Upper lobe of left lung (tissue), 4 donors: ENCODE data around the gene HYAL1.

Experiments used
- POLR2A ChIP-seq, 4 donors: fragments of 450-650 bp; IDR thresholded peaks; one replicate each; pipeline ENCODE4 v1.5.1; 2016 to 2017; ENCODE audit warnings: antibody characterized with exemption in 4 of 4, mild to moderate bottlenecking in 2 of 4
- TF ChIP-seq, protein P1 (sequence below), 6 experiments: fragments of 450-650 bp in 4 of 6; fragments of 200-600 bp in 2 of 6; sonication (generic) in 2 of 6; IDR thresholded peaks; one replicate each; pipeline ENCODE4 v1.5.1; 2016 to 2019; ENCODE audit warnings: antibody characterized with exemption in 6 of 6

DNA sequence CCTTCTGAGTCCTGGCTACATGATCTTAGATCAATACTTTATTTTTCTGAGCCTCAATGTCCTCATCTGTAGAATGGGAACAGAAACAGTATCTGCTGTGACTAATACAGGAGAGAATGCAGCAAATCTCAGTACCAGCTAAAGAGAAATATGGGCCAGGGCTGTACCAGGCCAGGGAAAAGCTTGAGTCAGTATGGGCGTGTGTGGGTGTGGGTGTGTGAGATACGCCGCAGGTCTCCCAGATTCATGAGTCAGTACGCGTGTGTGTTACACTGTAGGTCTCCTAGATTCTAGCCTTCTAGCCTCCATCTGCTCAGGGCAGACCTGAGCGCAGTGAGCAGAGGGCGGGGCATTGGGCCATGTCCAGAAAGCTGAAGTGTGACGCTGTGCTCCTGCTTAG lies 52.2 kb downstream of the HYAL1 start:
- TF ChIP-seq POLR2A (IDR thresholded peaks at IDR 0.05), result no peak
- TF ChIP-seq, protein P1, sequence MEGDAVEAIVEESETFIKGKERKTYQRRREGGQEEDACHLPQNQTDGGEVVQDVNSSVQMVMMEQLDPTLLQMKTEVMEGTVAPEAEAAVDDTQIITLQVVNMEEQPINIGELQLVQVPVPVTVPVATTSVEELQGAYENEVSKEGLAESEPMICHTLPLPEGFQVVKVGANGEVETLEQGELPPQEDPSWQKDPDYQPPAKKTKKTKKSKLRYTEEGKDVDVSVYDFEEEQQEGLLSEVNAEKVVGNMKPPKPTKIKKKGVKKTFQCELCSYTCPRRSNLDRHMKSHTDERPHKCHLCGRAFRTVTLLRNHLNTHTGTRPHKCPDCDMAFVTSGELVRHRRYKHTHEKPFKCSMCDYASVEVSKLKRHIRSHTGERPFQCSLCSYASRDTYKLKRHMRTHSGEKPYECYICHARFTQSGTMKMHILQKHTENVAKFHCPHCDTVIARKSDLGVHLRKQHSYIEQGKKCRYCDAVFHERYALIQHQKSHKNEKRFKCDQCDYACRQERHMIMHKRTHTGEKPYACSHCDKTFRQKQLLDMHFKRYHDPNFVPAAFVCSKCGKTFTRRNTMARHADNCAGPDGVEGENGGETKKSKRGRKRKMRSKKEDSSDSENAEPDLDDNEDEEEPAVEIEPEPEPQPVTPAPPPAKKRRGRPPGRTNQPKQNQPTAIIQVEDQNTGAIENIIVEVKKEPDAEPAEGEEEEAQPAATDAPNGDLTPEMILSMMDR (IDR thresholded peaks at IDR 0.05), result no peak
